GM21515 (cell line): ENCODE data around the gene ROR2.
A peak's percentile ranks its signal among the peaks of the same experiment; 100 is the strongest.
"Not testable (repeated sequence)": the region's sequence is repeated elsewhere in the genome, so short reads cannot be mapped to it uniquely, and the experiment has no call there.

Experiments used
- ATAC-seq: cut with Tn5 transposase; IDR thresholded peaks from one replicate; pipeline ENCODE4 v1.9.1; 2021; ENCODE audit not compliant: unreplicated experiment

ROR2 gene

GRCh38 chr9:91949946-91950664 lies at the start of gene ROR2:
Gene ROR2 (minus strand): TSS chr9:91950228.
- peak; percentile 75 for ATAC-seq

GRCh38 chr9:91995000-91995655 lies 45.1 kb upstream of the ROR2 start:
- ATAC-seq = no peak

- no peak for ATAC-seq
Observed at GRCh38 chr9:91994422-91994821, 44.4 kb upstream of the ROR2 start.

- no peak for ATAC-seq
Observed at GRCh38 chr9:91992461-91993041, 42.5 kb upstream of the ROR2 start.

- ATAC-seq = no peak
Observed at GRCh38 chr9:91991721-91992341, 41.8 kb upstream of the ROR2 start.

- no peak for ATAC-seq
Observed at GRCh38 chr9:91986248-91986647, 36.2 kb upstream of the ROR2 start.

GRCh38 chr9:91985692-91986091 lies 35.7 kb upstream of the ROR2 start:
- no peak for ATAC-seq

GRCh38 chr9:91978740-91979414 lies 28.8 kb upstream of the ROR2 start:
- no peak for ATAC-seq

GRCh38 chr9:91975254-91975653 lies 25.2 kb upstream of the ROR2 start:
- not testable (repeated sequence) for ATAC-seq

GRCh38 chr9:91972711-91973110 lies 22.7 kb upstream of the ROR2 start:
- no peak for ATAC-seq

GRCh38 chr9:91972076-91972626 lies 22.1 kb upstream of the ROR2 start:
- ATAC-seq = no peak

- ATAC-seq = no peak
Observed at GRCh38 chr9:91967259-91967658, 17.2 kb upstream of the ROR2 start.

- no peak for ATAC-seq
Observed at GRCh38 chr9:91966503-91966902, 16.5 kb upstream of the ROR2 start.

GRCh38 chr9:91963711-91964240 lies 13.7 kb upstream of the ROR2 start:
- no peak for ATAC-seq

- ATAC-seq = no peak
Observed at GRCh38 chr9:91960367-91960766, 10.3 kb upstream of the ROR2 start.

- no peak for ATAC-seq
Observed at GRCh38 chr9:91958174-91958573, 8.1 kb upstream of the ROR2 start.

- ATAC-seq = no peak
Observed at GRCh38 chr9:91954841-91955471, 4.9 kb upstream of the ROR2 start.

- ATAC-seq = no peak
Observed at GRCh38 chr9:91953718-91954117, 3.7 kb upstream of the ROR2 start.

GRCh38 chr9:91951944-91952520 lies 2.0 kb upstream of the ROR2 start:
- ATAC-seq = no peak

- ATAC-seq = no peak
Observed at GRCh38 chr9:91949392-91949945, 559 bp downstream of the ROR2 start.
